Measurements from ENCODE around the gene ADGRG1.

- no peak for TF ChIP-seq POLR2AphosphoS5 (IDR thresholded peaks at IDR 0.05; ENCODE audit: borderline replicate concordance, low read depth, low read length)
- no peak for TF ChIP-seq EZH2 (IDR thresholded peaks at IDR 0.05)
Observed at GRCh38 chr16:57612494-57612893, 15.9 kb upstream of the ADGRG1 start.
